GM18499 (cell line): Measurements from ENCODE around the gene YY1.

Experiments used
- ATAC-seq: cut with Tn5 transposase; IDR thresholded peaks from one replicate; pipeline ENCODE4 v1.9.1; 2021; ENCODE audit warnings: moderate number of reproducible peaks; ENCODE audit not compliant: insufficient read depth, unreplicated experiment

YY1 gene

GRCh38 chr14:100240668-100241032 lies 1.7 kb downstream of the YY1 start:
- no peak for ATAC-seq

DNA sequence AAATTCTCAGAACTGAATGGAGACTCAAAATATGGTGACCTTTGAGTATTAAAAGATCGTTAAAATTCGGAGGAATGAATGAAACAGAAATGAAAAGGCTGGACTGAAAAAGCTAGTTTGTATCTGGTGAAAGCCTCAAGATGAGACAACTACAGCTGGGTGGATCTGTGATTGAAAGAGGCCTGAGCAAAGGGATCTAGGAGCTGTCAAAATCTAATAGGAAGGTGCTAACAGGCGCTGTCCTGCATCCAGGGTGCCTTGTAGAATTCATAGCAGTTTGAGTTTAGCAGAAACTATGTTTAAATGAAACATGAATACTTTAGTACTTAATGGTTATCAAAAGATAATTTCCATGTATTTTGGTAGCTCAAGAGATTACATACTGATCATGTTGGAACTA lies 2.3 kb downstream of the YY1 start:
- no peak for ATAC-seq

DNA sequence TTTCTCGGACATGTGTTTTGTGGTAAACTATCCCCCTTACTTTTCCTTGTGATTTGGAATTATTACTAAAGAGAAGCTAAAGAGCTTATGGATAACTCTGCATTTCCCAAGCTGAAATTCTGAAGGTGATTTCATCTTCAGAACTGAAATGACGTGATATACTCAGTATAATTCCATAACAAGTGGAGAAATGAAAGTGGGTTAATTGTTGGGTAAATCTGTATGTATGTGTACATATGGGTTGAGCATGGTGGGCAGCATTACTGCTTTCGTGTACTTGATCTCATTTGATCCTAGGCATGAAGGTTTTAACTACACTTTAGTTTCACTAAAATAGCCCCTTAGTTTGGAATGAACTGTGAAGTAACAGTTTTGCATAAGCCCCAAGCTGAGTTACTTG lies 4.1 kb downstream of the YY1 start:
- ATAC-seq: no peak

GRCh38 chr14:100246809-100247428 lies 8.0 kb downstream of the YY1 start:
- no peak for ATAC-seq

- no peak for ATAC-seq
Measured at GRCh38 chr14:100250732-100251465, 12.0 kb downstream of the YY1 start.

- ATAC-seq: no peak
Measured at GRCh38 chr14:100252684-100253083, 13.7 kb downstream of the YY1 start.

DNA sequence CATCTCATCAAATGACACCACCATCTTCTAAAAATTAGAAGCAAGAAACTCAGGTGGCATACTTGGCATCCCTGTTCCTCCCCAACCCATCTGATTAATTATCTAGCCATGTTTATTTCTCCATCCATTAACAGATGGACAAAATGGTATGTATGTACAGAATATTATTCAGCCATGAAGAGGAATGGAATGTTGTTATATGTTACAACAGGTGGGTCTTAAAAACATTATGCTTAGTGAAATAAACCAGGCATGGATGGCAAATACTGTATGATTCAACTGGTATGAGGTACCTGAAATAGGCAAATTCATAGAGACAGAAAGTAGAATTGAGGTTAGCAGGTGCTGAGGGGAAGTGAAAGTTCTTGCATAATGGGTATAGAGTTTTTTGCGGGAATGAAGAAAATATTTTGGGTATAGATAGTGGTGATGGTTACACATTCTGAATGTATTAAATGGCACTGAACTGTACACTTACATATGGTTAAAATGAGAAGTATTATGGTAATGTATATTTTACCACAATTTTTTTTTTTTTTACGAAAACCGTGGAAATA lies 17.5 kb downstream of the YY1 start:
- peak; percentile 68 for ATAC-seq

DNA sequence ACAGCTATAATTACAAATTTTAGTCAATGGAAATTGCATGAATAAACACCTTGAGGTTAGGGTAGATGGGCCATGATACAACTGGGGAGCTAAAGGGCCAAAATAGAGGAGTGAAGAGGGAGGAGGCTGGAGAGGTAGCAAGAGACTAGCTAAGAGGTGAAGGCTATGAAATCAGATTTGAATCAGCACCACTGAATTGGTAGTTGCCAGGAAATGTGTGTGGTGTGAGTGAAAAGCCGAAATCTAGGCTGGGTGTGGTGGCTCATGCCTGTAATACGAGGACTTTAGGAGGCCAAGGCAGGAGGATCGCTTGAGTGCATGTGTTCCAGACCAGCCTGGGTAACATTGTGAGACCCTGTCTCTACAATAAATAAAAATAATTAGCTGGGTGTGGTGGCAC lies 22.7 kb downstream of the YY1 start:
- no peak for ATAC-seq

GRCh38 chr14:100262545-100262944 lies 23.6 kb downstream of the YY1 start:
- no peak for ATAC-seq

DNA sequence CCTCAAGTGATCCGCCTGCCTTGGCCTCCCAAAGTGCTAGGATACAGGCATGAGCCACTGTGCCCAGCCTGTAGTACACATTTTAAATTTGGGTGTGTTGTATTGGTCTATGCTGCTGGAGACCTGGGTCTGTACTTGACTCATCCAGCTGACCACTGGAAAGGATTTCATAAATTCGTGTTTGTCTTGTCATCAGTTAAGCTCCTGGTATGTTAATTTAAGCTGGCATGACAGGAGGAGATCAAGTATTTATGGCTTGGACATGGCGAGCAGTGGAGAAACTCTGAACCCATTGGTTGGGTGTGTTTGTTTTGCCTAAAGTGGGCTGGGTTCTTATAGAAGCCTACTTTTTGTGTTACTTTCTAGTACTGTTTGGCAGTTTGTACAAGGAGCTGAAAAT lies 24.2 kb downstream of the YY1 start:
- no peak for ATAC-seq

- ATAC-seq: no peak
Measured at GRCh38 chr14:100267990-100268389, 29.0 kb downstream of the YY1 start.

- ATAC-seq: no peak
Measured at GRCh38 chr14:100268591-100269207, 29.8 kb downstream of the YY1 start.

DNA sequence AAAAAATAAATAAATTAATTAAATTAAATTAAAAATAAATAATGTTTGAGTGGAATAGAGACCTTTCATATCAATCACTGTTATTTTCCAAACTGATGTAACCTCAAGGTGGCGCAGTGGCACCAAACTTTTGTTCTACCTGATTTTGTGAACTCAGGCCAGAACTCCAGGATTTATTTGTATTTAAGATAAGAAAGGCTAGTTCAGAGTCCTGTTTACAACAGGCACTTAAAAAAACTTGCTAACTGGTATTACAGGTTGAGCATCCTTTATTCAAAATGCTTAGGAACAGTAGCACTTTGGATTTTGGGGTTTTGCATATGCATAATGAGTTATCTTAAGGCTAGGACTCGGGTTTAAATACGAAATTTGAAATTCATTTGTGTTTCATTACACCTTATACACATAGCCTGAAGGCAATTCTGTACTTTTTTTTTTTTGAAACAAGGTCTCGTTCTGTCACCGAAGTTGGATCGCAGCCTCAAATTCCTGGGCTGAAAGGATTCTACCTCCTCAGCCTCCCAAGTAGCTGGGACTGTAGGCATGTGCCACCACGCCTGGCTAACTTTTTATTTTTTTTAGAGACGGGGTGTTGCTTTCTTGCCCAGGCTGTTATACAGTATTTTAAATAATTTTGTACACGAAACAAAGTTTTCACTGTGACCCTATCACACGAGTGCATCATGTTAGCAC lies 32.4 kb downstream of the YY1 start:
- ATAC-seq: no peak

DNA sequence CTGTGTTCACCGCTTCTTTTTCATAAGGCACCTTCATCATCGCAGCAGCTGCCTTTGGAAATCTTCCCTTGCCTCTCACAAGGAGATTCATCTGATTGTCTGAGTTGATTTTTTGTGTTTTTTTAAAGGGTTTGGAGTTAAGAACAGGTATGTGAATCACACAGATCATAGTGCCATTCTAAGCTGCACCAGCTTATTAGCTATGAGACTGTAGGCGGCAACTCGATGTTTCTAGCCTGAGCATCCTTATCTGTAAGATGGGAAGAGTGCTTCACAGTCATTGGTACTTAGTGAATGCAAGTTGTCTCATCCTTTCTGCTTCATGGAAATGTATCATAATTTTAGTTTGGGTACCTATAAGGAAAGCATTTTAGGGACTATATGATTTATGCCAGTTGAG lies 35.3 kb downstream of the YY1 start:
- ATAC-seq: no peak

GRCh38 chr14:100275214-100275613 lies 36.3 kb downstream of the YY1 start:
- no peak for ATAC-seq

GRCh38 chr14:100278702-100279101 lies 39.8 kb downstream of the YY1 start:
- no peak for ATAC-seq

DNA sequence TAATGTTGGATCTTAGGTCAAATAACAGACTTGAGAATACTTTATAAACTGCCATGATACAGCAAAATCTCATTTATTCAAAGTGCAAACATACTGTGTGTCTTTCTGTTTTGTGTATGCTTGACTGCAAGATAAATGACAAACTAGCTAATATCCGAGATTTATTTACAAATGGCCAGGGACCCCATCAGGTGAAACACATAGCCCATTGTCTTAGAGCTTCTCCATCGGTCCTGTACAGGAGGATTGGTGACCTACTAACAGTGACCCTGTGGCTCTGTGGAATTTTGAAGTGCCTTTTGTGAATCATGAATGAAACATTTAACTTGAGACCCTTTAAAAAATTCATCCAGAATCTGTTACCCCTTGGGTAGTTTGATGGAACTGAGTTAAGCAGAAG lies 40.2 kb downstream of the YY1 start:
- no peak for ATAC-seq

DNA sequence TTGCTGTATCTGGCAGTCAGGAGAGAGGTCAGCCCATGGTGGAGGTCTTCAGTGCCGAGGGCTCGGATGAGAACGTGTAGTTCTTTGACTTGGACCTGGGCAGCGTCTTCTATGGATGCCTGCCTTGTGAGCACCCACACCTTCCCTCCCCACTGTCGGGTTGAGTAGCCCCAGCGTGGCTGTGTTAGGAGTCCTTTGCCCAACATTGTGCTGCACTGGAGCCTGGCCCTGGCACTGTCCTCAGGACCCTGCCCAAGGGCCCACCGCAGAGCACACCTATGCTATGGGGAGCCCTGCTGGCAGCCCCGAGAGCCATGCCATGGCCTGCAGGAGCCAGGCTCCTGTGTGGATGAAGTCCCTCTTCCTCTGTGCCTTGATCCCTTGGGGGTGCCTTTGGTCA lies 40.6 kb downstream of the YY1 start:
- no peak for ATAC-seq

DNA sequence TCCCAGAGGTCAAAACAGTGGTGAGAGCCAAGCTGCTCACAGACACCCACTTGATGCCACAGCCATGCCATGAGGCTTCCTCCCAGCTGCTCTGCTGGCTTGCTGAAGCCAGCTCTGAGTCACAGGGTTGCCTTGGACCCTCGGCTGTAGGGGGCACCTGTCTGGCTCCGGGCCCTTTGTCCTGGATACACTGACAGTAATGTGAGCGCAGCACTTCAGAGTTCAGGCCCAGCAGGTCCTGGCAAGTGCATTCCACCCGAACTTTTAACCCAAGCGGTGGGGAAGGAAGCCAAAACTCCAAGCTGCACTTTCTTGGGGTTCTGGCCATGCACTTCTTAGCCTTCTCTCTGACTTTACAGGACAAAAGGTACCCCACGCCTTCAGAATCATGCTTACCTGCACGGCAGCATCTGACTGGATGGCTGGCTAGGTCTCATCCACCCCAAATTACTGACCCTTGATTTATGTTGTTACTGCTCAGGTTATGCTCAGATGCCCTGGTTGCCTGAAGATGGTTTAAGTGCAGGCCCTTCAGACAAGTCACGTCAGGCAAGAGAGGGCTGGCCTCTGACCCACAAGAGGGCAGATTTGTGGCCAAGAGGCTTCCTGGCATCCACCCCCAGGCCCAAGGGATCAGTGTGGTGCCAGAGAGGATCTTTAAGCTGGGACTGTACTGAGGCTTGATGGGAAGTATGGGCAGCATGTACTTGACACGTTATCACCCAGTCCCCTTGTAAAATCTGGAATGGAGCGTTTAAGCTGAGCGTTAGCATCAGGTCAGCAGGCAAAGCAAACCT lies 42.5 kb downstream of the YY1 start:
- ATAC-seq: no peak

- ATAC-seq: no peak
Measured at GRCh38 chr14:100282083-100282350, 43.1 kb downstream of the YY1 start.
